ENCODE measurements around the gene GPR25. TPM values are rescaled to one million over a fixed set of nuclear protein-coding genes. Genes with fewer than 3 reads are reported as not detected.
A peak's percentile ranks its signal among the peaks of the same experiment; 100 is the strongest.

The GPR25 gene
- total RNA-seq, 2 donors from 2014 or later, result not detected

GRCh38 chr1:200866521-200866920 is 6.3 kb upstream of the GPR25 start:
- H3K27me3 ChIP-seq (replicated peaks; ENCODE audit: insufficient read depth), result no peaks in the 10 kb centered on the region
- no peak overlapping the region for H3K27ac ChIP-seq
- no peak for DNase-seq (ENCODE audit: low spot score)
- H3K4me1 ChIP-seq (ENCODE audit: control insufficient read depth in 1 of 2, low read depth in 2 of 2), result no peaks in the 10 kb centered on the region
- no peak overlapping the region for H3K4me3 ChIP-seq
- H3K9me3 ChIP-seq, result no peaks in the 10 kb centered on the region
- TF ChIP-seq CTCF (IDR thresholded peaks at IDR 0.05), result no peak
- no peak for ATAC-seq (ENCODE audit: insufficient number of reproducible peaks, low FRiP score, low read depth)
- peaks cover 12% of the 10 kb centered on the region for H3K36me3 ChIP-seq

GRCh38 chr1:200867018-200867811 is 5.6 kb upstream of the GPR25 start:
- no peaks in the 10 kb centered on the region for H3K4me1 ChIP-seq (ENCODE audit: control insufficient read depth in 1 of 2, low read depth in 2 of 2)
- no peak for DNase-seq (ENCODE audit: low spot score)
- no peaks in the 10 kb centered on the region for H3K27me3 ChIP-seq (replicated peaks; ENCODE audit: insufficient read depth)
- H3K27ac ChIP-seq, result no peak overlapping the region
- no peak for TF ChIP-seq CTCF (IDR thresholded peaks at IDR 0.05)
- peaks cover 12% of the 10 kb centered on the region for H3K36me3 ChIP-seq
- no peaks in the 10 kb centered on the region for H3K9me3 ChIP-seq
- H3K4me3 ChIP-seq, result no peak overlapping the region
- no peak for ATAC-seq (ENCODE audit: insufficient number of reproducible peaks, low FRiP score, low read depth)

- no peaks in the 10 kb centered on the region for H3K9me3 ChIP-seq
- H3K36me3 ChIP-seq, result no peaks in the 10 kb centered on the region
- H3K27ac ChIP-seq, result no peak overlapping the region
- H3K4me1 ChIP-seq (ENCODE audit: control insufficient read depth in 1 of 2, low read depth in 2 of 2), result peaks cover 11% of the 10 kb centered on the region in 2 donors
- no peaks in the 10 kb centered on the region for H3K27me3 ChIP-seq (replicated peaks; ENCODE audit: insufficient read depth)
- no peak for DNase-seq (ENCODE audit: low spot score)
- no peak for ATAC-seq (ENCODE audit: insufficient number of reproducible peaks, low FRiP score, low read depth)
- TF ChIP-seq CTCF (IDR thresholded peaks at IDR 0.05), result no peak
- no peak overlapping the region for H3K4me3 ChIP-seq
These were observed 3.4 kb upstream of the GPR25 start for GRCh38 chr1:200869376-200869752.

- H3K27me3 ChIP-seq (replicated peaks; ENCODE audit: insufficient read depth), result no peaks in the 10 kb centered on the region
- H3K4me1 ChIP-seq (ENCODE audit: control insufficient read depth in 1 of 2, low read depth in 2 of 2), result peaks cover 11% of the 10 kb centered on the region in 2 donors
- H3K27ac ChIP-seq, result no peak overlapping the region
- DNase-seq (ENCODE audit: low spot score) (no peak), ATAC-seq (ENCODE audit: insufficient number of reproducible peaks, low FRiP score, low read depth) (no peak)
- no peaks in the 10 kb centered on the region for H3K36me3 ChIP-seq
- no peak for TF ChIP-seq CTCF (IDR thresholded peaks at IDR 0.05)
- no peak overlapping the region for H3K4me3 ChIP-seq
- H3K9me3 ChIP-seq, result no peaks in the 10 kb centered on the region
These were observed 2.9 kb upstream of the GPR25 start for GRCh38 chr1:200869753-200870391.

- ATAC-seq (ENCODE audit: insufficient number of reproducible peaks, low FRiP score, low read depth), result no peak
- DNase-seq (ENCODE audit: low spot score), result no peak
- H3K27me3 ChIP-seq (replicated peaks; ENCODE audit: insufficient read depth), result no peaks in the 10 kb centered on the region
These were observed 412 bp downstream of the GPR25 start for GRCh38 chr1:200873116-200873670.

More at GRCh38 chr1:200873116-200873670, 412 bp downstream of the GPR25 start:
- H3K4me3 ChIP-seq, result peak overlapping the region; percentile 67
- peaks cover 11% of the 10 kb centered on the region in 2 donors for H3K4me1 ChIP-seq (ENCODE audit: control insufficient read depth in 1 of 2, low read depth in 2 of 2)
- TF ChIP-seq CTCF (IDR thresholded peaks at IDR 0.05), result no peak
- no peak overlapping the region for H3K27ac ChIP-seq
- H3K9me3 ChIP-seq, result no peaks in the 10 kb centered on the region
- H3K36me3 ChIP-seq, result no peaks in the 10 kb centered on the region

All from thoracic aorta (tissue), 2 donors.